Forelimb muscle (tissue), 1 donor: ENCODE data around the gene C1QC. TPM values are rescaled to one million over a fixed set of nuclear protein-coding genes. Genes with fewer than 3 reads are reported as not detected.
"Not testable (repeated sequence)": the region's sequence is repeated elsewhere in the genome, so short reads cannot be mapped to it uniquely, and the experiment has no call there.

Experiments used
- DNase-seq: peaks from one replicate; pipeline ENCODE4 v3.0.0-alpha.2; 2013; ENCODE audit warnings: low read depth
- polyA plus RNA-seq: library from polyadenylated mRNA; unstranded; fragments of 120-200 nt; gene quantifications from one replicate; pipeline ENCODE4 v1.2.1, GENCODE V29; 2013; ENCODE audit not compliant: insufficient read length

Gene C1QC
- polyA plus RNA-seq, 1 donor, result 23.9 TPM

DNA sequence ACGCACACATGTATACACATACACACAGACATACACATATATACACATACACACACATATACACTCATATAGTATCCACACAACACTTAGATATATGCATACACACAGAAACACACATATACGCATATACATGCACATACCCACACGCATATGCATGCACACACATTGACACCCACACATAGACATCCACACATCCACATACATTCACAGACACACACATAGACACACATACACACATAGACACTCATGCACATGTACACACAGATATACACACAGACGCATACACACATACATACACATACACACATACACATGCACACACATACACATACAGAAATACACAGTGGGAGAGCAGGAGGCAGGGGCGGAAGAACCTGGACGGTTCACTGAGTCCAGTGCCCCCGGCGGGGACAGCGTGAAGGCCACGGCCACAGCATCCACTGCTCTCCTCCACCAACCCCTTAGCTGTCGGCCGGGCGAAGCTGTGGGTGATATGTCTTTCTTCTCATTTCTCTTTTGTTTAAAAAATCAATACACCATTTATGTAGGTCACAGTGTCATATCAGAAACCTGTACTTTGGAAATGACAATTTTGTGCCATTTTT, 6.8 kb downstream of the C1QC start:
- no peak for DNase-seq

GRCh38 chr1:22651941-22652856, 8.8 kb downstream of the C1QC start:
- no peak for DNase-seq

GRCh38 chr1:22652881-22653316, 9.5 kb downstream of the C1QC start, which contains the start of gene C1QB:
Gene C1QB (plus strand): TSS chr1:22653236. CDS start chr1:22659463, 6,227 bp downstream.
- DNase-seq, result no peak

- no peak for DNase-seq
These were observed 11.3 kb downstream of the C1QC start for GRCh38 chr1:22654692-22655091.

DNA sequence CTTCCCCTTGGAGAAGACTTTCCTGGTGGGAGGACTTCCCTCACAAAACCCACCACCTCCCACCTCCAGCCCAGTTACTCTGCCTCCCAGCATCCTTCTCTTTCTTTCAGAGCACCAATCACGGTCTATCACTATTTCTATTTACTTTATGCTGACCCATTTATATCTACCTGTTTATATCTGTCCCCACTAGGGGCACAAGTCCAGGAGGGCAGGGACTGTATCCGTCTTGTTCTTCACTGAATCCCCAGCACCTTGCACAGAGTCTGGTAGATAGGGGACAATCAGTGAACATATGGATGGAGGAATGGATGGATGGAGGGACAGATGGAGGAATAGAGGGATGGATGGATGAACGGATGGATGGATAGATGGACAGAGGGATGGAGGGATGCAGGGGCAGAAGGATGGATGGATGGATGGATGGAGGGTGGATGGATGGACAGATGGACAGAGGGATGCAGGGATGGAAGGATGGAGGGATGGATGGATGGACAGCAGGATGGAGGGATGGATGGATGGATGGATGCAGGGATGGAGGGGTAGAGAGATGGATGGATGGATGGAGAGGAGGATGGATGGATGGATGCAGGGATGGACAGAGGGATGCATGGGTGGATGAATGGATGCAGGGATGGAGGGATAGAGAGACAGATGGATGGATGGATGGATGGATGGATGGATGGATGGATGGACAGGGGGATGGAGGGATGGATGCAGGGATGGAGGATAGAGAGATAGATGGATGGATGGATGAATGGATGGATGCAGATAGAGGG, 15.1 kb downstream of the C1QC start:
- no peak for DNase-seq

- DNase-seq, result no peak
These were observed 17.3 kb downstream of the C1QC start for GRCh38 chr1:22660716-22661241.

DNA sequence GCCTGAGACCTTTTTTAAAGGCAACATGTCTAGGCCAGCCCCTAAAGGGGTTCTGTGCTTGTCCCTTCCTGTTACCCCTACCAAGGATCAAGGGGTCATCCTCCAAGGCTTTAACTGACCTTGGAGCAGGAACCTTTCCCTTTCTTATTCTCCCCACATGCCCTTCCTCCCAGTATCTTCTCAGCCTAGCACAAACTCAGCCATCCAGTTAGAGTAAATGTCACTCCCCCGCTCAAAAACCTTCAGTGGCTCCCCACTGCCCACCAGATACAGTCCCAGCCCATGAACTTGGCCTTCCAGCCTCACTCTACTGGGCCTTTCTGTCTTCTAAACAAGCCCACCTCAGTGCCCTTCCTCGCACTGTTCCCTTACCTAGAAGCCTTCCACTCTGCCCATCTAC, 18.4 kb downstream of the C1QC start:
- DNase-seq, result no peak

DNA sequence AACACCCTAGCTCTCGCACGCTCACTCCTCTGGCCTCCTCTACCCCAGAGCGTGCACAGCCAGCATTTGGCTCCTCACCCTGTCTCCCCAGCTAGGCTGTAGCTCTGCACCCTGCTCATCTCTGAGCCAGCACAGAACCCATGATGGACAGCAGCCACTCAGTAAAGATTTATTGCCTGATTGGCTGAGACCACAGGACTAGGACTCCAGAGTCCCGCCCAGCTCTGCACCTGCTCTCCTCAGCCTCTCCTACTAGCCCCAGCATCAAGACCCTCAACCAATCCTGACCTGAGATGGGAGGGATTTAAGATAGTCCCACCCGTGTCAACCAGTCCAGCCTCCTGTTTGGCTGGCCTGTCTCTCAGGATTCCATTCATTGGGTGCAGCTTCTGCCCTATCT, 18.9 kb downstream of the C1QC start:
- no peak for DNase-seq

GRCh38 chr1:22662986-22663408, 19.6 kb downstream of the C1QC start:
- DNase-seq, result no peak

DNA sequence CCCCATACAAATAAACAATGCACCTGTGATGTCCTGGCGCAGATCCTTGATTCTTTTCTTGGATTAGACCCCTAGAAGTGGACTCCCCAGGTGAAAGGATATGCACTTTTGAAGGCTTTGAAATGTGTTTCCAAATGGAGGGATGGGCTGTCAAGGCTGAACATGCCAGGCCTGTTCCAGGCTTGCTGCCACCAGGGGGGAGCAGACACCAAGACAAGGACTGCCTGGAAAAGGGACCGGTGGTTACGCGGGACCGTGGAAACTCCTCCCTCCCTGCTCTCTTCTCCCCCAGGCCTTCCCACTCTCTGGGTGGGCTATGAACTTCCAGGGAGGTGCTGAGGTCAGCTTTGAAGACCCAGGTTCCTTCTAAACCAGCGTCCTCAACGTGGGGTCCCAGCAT, 22.3 kb downstream of the C1QC start:
- DNase-seq, result no peak

DNA sequence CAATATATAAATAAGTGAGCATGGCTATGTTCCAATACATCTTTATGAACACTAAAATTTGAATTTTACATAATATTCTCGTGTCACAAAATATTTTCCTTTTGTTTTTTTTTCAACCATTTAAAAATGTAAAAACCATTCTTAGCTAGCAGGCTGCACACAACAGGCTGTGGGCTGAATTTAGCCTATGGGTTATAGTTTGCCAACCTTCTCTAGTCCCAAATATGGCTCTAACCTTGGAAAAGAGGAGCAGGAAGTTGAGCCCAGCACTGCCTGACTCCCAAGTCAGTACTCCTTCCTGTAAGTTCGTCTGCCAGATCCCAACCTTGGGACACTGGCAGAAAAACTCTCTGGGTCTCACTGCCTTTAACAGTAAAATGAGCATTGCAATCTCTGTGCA, 23.0 kb downstream of the C1QC start:
- DNase-seq, result no peak

DNA sequence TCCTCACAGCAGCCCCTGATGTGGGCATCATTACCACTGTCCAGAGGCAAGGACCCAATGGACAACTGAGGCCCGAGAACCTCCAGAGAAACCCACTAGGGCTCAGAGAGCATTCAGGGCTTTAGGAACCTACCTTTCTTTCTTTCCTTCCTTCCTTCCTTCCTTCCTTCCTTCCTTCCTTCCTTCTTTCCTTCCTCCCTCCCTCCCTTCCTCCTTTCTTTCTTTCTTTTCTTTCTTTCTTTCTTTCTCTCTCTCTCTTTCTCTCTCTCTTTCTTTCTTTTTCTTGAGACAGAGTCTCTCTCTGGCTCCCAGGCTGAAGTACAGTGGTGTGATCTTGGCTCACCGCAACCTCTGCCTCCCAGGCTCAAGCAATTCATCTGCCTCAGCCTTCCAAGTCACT, 25.4 kb downstream of the C1QC start:
- DNase-seq, result not testable (repeated sequence)

DNA sequence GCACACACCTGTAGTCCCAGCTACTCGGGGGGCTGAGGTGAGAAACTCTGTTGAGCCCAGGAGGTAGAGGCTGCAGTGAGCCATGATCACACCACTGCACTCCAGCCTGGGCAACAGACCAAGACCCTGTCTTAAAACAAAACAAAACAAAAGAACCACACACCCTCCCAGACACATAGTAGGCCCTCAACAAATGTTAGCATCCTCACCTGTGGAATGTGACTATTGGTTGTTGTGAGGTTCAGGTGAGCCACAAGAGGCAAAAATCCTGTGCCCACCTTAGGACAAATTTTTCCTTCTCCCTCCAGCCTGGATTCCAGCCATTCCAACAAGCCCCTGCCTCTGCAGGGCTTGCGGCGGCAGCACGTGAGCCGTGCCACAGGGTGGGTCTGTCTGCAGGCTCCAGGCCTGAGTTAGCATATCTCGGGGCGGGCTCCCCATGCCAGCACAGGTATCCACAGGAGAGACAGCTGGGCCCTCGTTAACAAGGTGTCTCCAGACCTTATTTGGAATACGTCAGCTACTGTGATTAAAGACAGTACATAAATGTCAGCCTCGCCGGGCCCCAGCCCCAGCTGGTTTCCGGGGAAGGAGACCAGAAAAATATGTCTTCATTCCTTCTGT, 27.0 kb downstream of the C1QC start:
- no peak for DNase-seq

- no peak for DNase-seq
These were observed 28.6 kb downstream of the C1QC start for GRCh38 chr1:22671999-22672398.

DNA sequence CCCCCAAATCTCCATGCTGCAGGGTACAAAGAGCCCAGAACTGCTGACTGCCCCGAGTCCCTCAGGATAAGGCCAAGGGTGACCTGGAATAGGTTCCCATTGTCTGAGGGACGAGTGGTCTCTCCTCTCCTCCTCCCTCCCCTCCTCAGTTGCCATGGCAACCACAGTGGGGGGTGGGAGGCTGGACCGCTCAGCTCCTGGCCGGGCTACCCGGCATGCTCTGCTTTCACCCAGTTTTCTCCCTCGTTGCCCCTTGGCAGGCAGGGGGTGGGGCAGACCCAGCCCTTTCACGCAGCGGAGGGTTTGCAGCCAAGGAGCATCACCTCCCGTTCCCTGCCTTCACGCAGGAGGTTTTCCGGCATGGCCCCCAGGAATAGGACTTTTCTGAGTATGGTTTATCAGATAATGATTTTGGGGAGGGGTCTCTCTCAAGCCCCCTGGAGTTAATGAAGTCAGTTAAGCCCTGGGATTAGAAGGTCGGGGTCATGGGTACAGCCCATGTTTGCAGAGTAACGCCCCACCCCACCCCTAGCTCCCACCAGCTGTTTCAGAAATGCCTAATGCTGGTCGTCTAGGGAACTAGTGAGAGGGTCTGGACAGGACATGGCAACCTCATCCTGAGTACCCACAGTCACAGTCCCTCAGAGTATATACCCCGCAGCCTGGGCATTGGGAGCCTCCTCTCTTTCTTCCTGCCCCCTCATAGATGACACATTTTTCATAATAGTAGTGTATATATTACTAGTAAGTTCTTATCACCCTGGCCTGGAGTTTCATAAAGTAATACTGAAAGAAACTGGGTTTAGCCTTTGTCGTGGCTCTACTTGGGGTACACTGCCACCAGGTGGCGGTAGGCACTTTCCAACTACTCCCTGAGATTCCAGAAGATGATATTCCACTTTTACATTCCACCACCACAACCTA, 30.3 kb downstream of the C1QC start:
- DNase-seq, result no peak

DNA sequence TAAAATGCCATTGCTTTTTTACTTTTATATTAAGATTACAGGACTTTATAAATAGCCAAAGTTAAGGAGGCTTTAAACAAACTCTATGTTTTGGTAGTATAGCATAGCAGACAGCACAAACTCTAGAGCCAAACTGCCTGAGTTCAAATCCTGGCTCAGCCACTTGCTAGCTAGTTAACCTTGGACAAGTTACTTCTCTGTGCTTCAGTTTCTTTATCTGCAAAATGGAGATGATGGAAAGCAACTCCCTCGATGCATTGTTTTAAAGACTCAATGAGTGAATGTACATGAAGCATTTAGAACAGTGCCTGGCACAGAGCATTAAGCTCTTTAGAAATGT, 30.9 kb downstream of the C1QC start:
- DNase-seq, result no peak

- not testable (repeated sequence) for DNase-seq
These were observed 32.7 kb downstream of the C1QC start for GRCh38 chr1:22676151-22676550.

DNA sequence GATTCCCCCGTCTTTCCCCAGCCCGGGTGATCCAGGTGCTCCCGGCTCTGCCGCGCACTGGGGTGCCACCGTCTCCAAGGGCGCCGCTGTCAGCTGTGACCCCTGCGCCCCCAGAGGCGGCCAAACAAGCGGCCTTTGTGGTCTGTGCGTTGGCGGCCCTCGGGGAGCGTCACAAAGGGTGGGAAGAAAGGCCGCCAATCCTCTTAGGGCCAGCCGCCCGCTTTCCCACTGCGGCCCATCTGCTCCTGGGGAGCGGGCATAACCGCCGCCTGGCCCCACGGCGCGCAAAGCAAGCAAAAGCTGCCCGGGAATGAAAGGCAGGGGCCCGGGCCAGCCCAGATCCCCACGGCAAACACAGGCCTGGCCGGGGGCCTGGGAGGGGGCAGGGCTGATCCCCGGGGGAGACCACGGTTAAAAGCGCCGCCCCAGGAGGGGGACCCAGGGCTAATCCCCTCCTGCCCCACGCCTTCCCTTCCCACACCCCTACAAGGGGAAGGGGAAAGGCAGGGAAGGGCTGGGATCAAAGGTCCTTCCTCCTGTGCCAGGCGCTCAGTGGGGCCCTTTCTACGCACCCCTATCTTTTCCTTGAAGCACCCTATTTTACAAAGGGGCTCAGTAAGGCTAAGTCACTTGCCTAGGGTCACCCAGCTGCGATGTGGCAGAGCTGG, 33.6 kb downstream of the C1QC start:
- DNase-seq, result no peak

DNA sequence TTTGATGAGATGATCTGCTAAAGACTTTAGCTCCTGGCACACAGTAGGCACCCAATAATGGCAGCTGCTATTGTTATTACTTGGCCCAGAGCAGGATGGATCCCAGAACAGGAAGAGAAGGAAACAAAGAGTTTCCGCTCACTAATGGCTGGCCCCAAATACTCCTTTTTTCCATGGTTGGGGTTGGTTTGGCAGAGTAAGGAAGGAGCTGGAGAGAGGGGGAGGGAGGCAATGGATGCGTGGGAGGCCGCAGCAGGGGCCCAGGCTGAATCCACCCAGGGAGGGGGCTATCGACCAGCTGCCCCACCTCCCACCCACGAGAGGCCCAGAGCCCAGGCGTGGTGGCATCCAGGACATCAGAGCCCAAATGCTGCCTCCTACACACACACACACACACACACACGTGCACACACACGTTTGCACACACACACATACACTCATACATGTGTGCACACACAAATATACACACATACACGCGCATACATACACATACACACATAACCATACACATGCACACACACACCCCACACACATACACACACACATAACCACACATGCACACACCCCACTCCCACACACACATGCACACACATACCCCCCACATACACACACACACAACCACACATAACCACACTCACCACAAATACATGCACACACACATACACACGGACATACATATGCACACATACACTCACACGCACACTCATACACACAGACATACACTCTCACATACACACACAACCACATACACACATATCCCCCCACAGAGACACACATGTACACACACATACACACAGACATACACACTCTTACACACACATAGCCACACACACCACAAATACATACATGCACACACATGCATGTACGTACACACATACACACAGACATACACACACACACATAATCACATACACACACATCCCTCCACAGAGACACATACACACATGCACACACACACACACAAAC, 34.8 kb downstream of the C1QC start:
- no peak for DNase-seq
